SU-DHL-6 (cell line): ENCODE measurements around the gene OR10J4.

Source experiments
- H2AFZ ChIP-seq: fragments of 200-600 bp; sonication (generic); 2 replicates; pipeline ENCODE4 v1.6.1; 2014; ENCODE audit warnings: low read depth, mild to moderate bottlenecking, moderate library complexity, mixed read lengths, antibody characterized with exemption, low read length; ENCODE audit not compliant: severe bottlenecking
- H3F3A ChIP-seq: fragments of 200-600 bp; shearing (Covaris generic); 2 replicates; pipeline ENCODE4 v1.6.0; 2016; ENCODE audit warnings: antibody characterized with exemption, mild to moderate bottlenecking; ENCODE audit not compliant: insufficient read depth
- H3K27ac ChIP-seq: fragments of 200-600 bp; sonication (generic); 2 replicates; pipeline ENCODE4 v1.5.1; 2016; ENCODE audit warnings: low read depth, mild to moderate bottlenecking, low read length, moderate library complexity, mixed read lengths
- H3K27me3 ChIP-seq: fragments of 200-600 bp; sonication (generic), shearing (Covaris generic); 2 replicates; pipeline ENCODE4 v1.6.0; 2014; ENCODE audit warnings: mild to moderate bottlenecking, low read length
- H3K36me3 ChIP-seq: fragments of 200-600 bp; sonication (generic); 2 replicates; pipeline ENCODE4 v1.6.1; 2014; ENCODE audit warnings: mild to moderate bottlenecking, low read length, mixed read lengths
- H3K4me2 ChIP-seq: fragments of 300-600, 200-600 bp; shearing (Covaris generic), sonication (generic); 2 replicates; pipeline ENCODE4 v1.6.0; 2014; ENCODE audit warnings: low read length, low read depth, mild to moderate bottlenecking; ENCODE audit not compliant: poor library complexity, severe bottlenecking
- H3K4me3 ChIP-seq: fragments of 200-600 bp; sonication (generic); 2 replicates; pipeline ENCODE4 v1.5.1; 2014; ENCODE audit warnings: antibody characterized with exemption, low read length, mild to moderate bottlenecking, mixed read lengths; ENCODE audit not compliant: insufficient read depth, poor library complexity, severe bottlenecking
- H3K79me2 ChIP-seq: fragments of 200-600 bp; sonication (generic); 2 replicates; pipeline ENCODE4 v1.6.1; 2014; ENCODE audit warnings: mild to moderate bottlenecking, low read length, moderate library complexity; ENCODE audit not compliant: insufficient read depth
- H3K9ac ChIP-seq: fragments of 200-600 bp; sonication (generic); 2 replicates; pipeline ENCODE4 v1.7.0; 2014; ENCODE audit warnings: mild to moderate bottlenecking, low read length
- H3K9me2 ChIP-seq: fragments of 200-600 bp; sonication (generic); replicated peaks from 2 replicates; pipeline ENCODE4 v1.6.1; 2014; ENCODE audit warnings: low read length; ENCODE audit not compliant: insufficient read depth
- H3K9me3 ChIP-seq: fragments of 200-600 bp; sonication (generic); 2 replicates; pipeline ENCODE4 v1.6.1; 2014; ENCODE audit warnings: low read length, mixed read lengths; ENCODE audit not compliant: insufficient read depth
- H4K20me1 ChIP-seq: fragments of 200-600 bp; sonication (generic); 2 replicates; pipeline ENCODE4 v1.6.1; 2014; ENCODE audit warnings: low read depth, mild to moderate bottlenecking, antibody characterized with exemption, low read length, moderate library complexity, mixed read lengths
- EZH2phosphoT487 ChIP-seq: fragments of 200-600 bp; sonication (generic), shearing (Covaris generic); conservative IDR thresholded peaks from 2 replicates; pipeline ENCODE4 v1.6.1; 2018; ENCODE audit warnings: mild to moderate bottlenecking, antibody characterized with exemption, low read length, moderate library complexity, mixed read lengths
- TF ChIP-seq, protein P1 (sequence below): fragments of 200-600 bp; sonication (generic); IDR thresholded peaks from one replicate; pipeline ENCODE4 v1.5.1; 2017; ENCODE audit warnings: antibody characterized with exemption, mild to moderate bottlenecking, low read length, moderate library complexity; ENCODE audit not compliant: insufficient read depth, poor library complexity, severe bottlenecking

Gene OR10J4

DNA sequence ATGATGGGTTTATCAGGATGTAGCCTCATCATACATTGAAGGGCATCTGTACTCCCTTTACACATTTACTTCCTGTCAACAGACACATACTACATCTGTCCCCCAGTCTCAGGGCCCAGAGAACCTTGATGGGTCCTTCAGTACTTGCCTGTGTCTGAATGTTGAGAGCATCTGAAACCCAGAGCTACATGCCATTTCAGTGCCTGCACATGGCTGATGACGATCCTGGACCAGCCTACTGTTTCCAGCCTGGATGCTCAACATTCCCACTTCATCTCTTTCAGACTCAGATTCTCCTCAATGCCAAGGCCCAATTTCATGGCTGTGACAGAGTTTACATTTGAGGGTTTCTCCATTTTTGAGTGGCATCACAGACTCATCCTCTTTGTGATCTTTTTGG lies at the start of gene OR10J4:
Gene OR10J4, plus strand, starts transcription at position 301 of the 400 bp plus-strand sequence.
- no peaks in the 10 kb centered on the region for H3F3A ChIP-seq

DNA sequence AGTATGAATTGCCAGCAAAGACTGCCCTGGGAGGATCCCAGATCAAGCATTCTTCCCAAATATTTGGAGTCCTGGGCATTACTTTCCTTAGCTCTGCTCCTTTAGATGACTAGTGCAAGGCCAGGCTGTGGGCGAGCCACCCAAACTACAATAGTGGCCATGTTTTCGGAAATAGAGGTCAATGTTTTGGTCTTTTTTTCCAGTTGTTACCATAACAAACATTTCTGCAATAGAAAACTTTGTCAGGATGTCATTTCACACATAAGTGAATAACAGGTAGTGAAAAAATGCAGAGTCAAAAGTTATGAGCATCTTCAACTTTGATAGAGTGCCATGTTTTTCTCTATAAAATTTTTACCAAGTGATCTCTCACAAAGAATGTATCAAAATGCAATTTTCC lies 25.2 kb upstream of the OR10J4 start:
- no peaks in the 10 kb centered on the region for H3F3A ChIP-seq
- H3K36me3 ChIP-seq = no peaks in the 10 kb centered on the region
- no peaks in the 10 kb centered on the region for H3K79me2 ChIP-seq
- no peak for TF ChIP-seq EZH2phosphoT487
- TF ChIP-seq, protein P1, sequence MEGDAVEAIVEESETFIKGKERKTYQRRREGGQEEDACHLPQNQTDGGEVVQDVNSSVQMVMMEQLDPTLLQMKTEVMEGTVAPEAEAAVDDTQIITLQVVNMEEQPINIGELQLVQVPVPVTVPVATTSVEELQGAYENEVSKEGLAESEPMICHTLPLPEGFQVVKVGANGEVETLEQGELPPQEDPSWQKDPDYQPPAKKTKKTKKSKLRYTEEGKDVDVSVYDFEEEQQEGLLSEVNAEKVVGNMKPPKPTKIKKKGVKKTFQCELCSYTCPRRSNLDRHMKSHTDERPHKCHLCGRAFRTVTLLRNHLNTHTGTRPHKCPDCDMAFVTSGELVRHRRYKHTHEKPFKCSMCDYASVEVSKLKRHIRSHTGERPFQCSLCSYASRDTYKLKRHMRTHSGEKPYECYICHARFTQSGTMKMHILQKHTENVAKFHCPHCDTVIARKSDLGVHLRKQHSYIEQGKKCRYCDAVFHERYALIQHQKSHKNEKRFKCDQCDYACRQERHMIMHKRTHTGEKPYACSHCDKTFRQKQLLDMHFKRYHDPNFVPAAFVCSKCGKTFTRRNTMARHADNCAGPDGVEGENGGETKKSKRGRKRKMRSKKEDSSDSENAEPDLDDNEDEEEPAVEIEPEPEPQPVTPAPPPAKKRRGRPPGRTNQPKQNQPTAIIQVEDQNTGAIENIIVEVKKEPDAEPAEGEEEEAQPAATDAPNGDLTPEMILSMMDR = no peak
- no peaks in the 10 kb centered on the region for H3K9me3 ChIP-seq
- H3K4me3 ChIP-seq = no peak overlapping the region
- no peaks in the 10 kb centered on the region for H3K9me2 ChIP-seq
- H3K27me3 ChIP-seq = no peaks in the 10 kb centered on the region
- H3K27ac ChIP-seq = no peak overlapping the region
- no peak overlapping the region for H3K4me2 ChIP-seq
- no peak overlapping the region for H3K9ac ChIP-seq
- no peak overlapping the region for H2AFZ ChIP-seq
- H4K20me1 ChIP-seq = no peaks in the 10 kb centered on the region

More for the DNA sequence above, at the start of gene OR10J4:
- no peak within 1 kb of the TSS for H3K27ac ChIP-seq
- H3K4me2 ChIP-seq = no peak within 1 kb of the TSS
- H3K27me3 ChIP-seq = no peaks in the 10 kb centered on the region
- no peaks in the 10 kb centered on the region for H4K20me1 ChIP-seq
- TF ChIP-seq, protein P1 = no peak
- no peak for TF ChIP-seq EZH2phosphoT487
- no peak within 1 kb of the TSS for H3K9ac ChIP-seq
- H3K4me3 ChIP-seq = no peak within 1 kb of the TSS
- no peaks in the 10 kb centered on the region for H3K79me2 ChIP-seq
- H3K9me3 ChIP-seq = no peaks in the 10 kb centered on the region
- no peak within 1 kb of the TSS for H2AFZ ChIP-seq
- no peaks in the 10 kb centered on the region for H3K9me2 ChIP-seq
- H3K36me3 ChIP-seq = no peaks in the 10 kb centered on the region

DNA sequence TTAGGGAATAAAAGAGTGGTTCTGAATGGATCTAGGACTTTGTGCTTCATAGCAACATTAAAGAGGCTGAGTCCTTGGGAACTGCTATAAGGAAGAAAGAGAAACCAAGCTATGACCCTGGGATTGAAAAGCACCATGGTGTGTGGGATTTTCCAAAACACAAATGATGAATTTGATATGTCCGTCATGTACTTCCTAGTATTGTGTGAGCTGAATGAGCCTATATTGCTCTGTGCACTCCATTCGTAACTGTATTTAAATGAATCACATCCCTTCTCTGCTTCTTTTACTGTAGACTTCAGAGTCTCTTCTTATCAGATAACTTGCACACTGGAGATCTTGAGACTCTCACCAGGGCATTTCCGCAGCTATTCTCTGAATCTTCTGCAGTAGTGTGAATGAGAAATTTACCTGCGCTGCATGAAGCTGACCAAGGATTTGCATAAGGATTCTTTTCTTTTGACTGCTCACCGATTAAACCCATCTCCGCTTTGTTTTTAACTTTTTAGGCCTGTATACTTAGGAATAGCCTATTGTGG lies 23.1 kb upstream of the OR10J4 start:
- H3K4me2 ChIP-seq = no peak overlapping the region
- H3K79me2 ChIP-seq = no peaks in the 10 kb centered on the region
- H3K27ac ChIP-seq = no peak overlapping the region
- H3K9me2 ChIP-seq = no peaks in the 10 kb centered on the region
- H3K9ac ChIP-seq = no peak overlapping the region
- no peaks in the 10 kb centered on the region for H3K9me3 ChIP-seq
- H3K4me3 ChIP-seq = no peak overlapping the region
- no peaks in the 10 kb centered on the region for H3K27me3 ChIP-seq
- H4K20me1 ChIP-seq = no peaks in the 10 kb centered on the region
- H3F3A ChIP-seq = no peaks in the 10 kb centered on the region
- TF ChIP-seq, protein P1 = no peak
- no peak for TF ChIP-seq EZH2phosphoT487
- no peak overlapping the region for H2AFZ ChIP-seq
- H3K36me3 ChIP-seq = no peaks in the 10 kb centered on the region
